Mucosa of descending colon (tissue), 3 donors: Measurements from ENCODE around the gene JSRP1. TPM values are rescaled to one million over a fixed set of nuclear protein-coding genes. Genes with fewer than 3 reads are reported as not detected.

Experiments used
- ATAC-seq: fragments of 200-7000 bp; cut with Tn5 transposase; one replicate; pipeline ENCODE4 v1.9.1; 2020; ENCODE audit warnings: mild to moderate bottlenecking, moderate library complexity
- DNase-seq, 3 donors: peaks; one replicate each; pipeline ENCODE4 v3.0.0-alpha.2; 2020
- H3K36me3 ChIP-seq: fragments of 200-600 bp; one replicate; pipeline ENCODE4 v1.8.0; 2021; ENCODE audit warnings: low read depth, mild to moderate bottlenecking
- H3K4me1 ChIP-seq: fragments of 200-600 bp; one replicate; pipeline ENCODE4 v1.8.0; 2021; ENCODE audit warnings: low read depth, mild to moderate bottlenecking
- H3K4me3 ChIP-seq: fragments of 200-600 bp; one replicate; pipeline ENCODE4 v1.8.0; 2021; ENCODE audit warnings: mild to moderate bottlenecking
- H3K9me3 ChIP-seq: fragments of 200-600 bp; one replicate; pipeline ENCODE4 v1.8.0; 2021; ENCODE audit warnings: mild to moderate bottlenecking
- intact Hi-C, 2 donors: fragments of 100-400 bp; cut with DNase I in 1 of 2; cut with micrococcal nuclease in 1 of 2; formaldehyde crosslinking; loops; one replicate each; pipeline versions ENCODE4 v1.11.0 to v1.11.1; 2022; cut with DNase I, micrococcal nuclease
- total RNA-seq, 3 donors: library from RNA; stranded (reverse); fragmentation: NEBNext Ultra II Directional in 2 of 3; extraction: Animal tissue kit (Norgen Biotek cat#: 25700) in 2 of 3; gene quantifications; one replicate each; pipeline versions ENCODE4 v1.2.1 to v1.2.4, GENCODE V29; 2021 to 2023
- TF ChIP-seq, protein P1 (sequence below): fragments of 200-600 bp; IDR thresholded peaks from one replicate; pipeline ENCODE4 v1.8.0; 2022; ENCODE audit warnings: antibody characterized with exemption, mild to moderate bottlenecking
- donor health status: DM: no; HTN: no; CAD: no; lungs with moderate emphysema.
- donor health status: DM: no; HTN: no; CAD: no.
- donor health status: DM: no; HTN: yes; CAD: no.

The JSRP1 gene
- total RNA-seq, 3 donors from 2014 or later = 0.38 to 2.4 (median 0.87) TPM

DNA sequence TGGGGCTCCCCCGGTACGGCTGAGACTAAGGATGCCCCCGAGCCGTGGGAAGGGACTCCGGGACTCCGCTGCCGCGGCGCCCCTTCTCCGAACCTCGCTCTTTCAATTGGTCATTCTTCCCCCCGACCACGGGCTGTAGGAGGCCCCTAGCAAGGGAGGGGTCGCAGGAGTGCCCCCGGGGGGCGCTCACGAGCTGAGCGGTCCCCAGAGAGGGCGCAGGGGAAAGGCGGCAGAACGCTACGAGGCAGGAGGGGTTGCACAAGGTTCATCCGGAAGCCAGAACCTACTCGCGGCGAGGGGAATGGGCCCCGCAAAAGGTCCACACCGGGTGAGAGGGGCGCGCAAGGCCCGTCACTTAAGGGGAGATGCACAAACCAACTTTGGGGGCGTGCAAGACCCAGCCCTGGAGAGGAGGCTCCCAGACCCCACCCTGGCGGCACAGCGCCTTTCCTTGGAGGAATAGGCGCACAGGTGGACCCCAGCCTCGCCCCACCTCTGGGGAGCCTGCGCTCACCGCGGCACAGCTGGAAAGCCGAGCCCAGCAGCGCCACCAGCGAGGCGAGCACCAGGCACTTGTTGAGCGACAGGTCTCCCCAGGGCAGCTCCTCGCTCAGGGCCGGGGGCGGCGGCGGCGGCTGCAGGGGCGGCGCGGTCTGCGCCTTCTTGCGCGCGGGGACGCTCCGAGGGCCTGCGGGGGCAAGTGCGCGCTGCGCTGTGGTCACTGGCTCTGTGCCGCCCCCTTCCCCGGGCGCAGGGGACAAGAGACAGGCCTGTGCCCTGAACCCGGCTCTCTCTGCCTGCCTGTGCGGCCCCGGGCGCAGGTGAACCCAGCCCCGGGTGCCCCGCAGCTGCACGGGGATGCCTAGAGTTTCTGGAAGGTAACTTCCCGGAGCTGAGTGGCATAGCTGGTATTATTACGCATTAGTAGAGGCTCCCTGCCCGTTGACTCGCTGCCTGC is 2.8 kb downstream of the JSRP1 start:
- ATAC-seq = peak; percentile 12
- H3K4me3 ChIP-seq = no peak overlapping the region
- intact Hi-C loops = no loop called here
- TF ChIP-seq, protein P1, sequence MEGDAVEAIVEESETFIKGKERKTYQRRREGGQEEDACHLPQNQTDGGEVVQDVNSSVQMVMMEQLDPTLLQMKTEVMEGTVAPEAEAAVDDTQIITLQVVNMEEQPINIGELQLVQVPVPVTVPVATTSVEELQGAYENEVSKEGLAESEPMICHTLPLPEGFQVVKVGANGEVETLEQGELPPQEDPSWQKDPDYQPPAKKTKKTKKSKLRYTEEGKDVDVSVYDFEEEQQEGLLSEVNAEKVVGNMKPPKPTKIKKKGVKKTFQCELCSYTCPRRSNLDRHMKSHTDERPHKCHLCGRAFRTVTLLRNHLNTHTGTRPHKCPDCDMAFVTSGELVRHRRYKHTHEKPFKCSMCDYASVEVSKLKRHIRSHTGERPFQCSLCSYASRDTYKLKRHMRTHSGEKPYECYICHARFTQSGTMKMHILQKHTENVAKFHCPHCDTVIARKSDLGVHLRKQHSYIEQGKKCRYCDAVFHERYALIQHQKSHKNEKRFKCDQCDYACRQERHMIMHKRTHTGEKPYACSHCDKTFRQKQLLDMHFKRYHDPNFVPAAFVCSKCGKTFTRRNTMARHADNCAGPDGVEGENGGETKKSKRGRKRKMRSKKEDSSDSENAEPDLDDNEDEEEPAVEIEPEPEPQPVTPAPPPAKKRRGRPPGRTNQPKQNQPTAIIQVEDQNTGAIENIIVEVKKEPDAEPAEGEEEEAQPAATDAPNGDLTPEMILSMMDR = no peak
- H3K36me3 ChIP-seq = no peaks in the 10 kb centered on the region
- peaks cover 33% of the 10 kb centered on the region for H3K4me1 ChIP-seq
- no peaks in the 10 kb centered on the region for H3K9me3 ChIP-seq
- DNase-seq = peak in 1 of 3 donors; percentile 63

DNA sequence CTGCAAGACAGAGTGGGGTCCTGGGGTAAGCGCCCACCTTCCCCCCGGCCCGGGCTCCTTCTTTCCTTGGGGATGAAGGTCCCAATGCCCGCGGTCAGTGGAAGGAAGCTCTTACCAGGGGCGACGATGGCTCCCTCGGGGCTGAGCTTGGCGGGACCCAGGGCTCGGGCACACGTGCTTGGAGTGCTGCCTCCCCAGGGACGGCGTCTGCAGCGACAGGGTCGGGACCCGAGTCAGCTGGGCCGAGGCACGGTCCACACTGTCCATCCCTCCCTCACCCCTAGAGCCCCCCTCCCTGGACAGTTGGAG is 3.5 kb downstream of the JSRP1 start:
- TF ChIP-seq, protein P1 = no peak
- no peak overlapping the region for H3K4me3 ChIP-seq
- intact Hi-C loops = no loop called here
- H3K36me3 ChIP-seq = no peaks in the 10 kb centered on the region
- peaks cover 33% of the 10 kb centered on the region for H3K4me1 ChIP-seq
- ATAC-seq = no peak
- no peaks in the 10 kb centered on the region for H3K9me3 ChIP-seq
- DNase-seq = no peak

DNA sequence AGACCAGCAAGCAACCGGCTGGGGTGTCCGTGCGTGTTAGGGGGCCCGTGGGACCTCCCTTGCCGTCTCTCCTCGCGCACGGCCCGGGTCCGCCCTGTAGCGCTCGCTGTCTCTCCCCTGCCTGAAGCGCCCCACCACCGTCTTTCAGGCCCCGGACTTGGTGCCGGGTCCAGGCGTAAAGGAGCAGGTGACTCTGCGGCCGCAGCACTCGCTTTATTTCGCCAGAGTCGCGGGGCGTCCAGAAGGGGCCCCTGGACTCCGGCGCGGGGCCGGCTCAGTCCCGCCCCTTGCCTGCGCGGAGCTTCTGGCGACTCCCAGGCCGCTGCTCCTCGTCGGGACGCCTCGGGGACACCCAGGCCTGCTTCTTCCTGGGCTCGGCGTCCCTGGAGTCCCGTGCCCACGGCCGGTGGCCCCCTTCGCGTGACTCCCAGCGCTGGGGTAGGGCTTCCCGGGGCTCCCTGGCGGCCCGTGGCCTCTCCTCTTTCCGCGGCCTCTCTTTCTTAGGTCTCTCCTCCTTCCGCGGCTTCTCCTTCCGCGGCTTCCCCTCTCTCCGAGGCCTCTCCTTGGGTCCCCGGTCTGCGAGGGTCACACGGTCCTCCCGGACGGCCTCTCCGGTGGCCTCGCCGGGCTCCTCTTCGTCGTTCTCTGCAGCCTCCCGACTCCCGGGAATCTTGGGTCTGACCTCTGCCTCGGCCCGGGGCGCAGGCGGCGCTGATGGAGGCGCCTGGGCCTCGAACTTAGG is 4.0 kb downstream of the JSRP1 start:
- intact Hi-C loops = no loop called here
- H3K9me3 ChIP-seq = no peaks in the 10 kb centered on the region
- no peak overlapping the region for H3K4me3 ChIP-seq
- TF ChIP-seq, protein P1 = no peak
- H3K36me3 ChIP-seq = peaks cover under 1% of the 10 kb centered on the region
- no peak for DNase-seq
- no peak for ATAC-seq
- peaks cover 33% of the 10 kb centered on the region for H3K4me1 ChIP-seq

DNA sequence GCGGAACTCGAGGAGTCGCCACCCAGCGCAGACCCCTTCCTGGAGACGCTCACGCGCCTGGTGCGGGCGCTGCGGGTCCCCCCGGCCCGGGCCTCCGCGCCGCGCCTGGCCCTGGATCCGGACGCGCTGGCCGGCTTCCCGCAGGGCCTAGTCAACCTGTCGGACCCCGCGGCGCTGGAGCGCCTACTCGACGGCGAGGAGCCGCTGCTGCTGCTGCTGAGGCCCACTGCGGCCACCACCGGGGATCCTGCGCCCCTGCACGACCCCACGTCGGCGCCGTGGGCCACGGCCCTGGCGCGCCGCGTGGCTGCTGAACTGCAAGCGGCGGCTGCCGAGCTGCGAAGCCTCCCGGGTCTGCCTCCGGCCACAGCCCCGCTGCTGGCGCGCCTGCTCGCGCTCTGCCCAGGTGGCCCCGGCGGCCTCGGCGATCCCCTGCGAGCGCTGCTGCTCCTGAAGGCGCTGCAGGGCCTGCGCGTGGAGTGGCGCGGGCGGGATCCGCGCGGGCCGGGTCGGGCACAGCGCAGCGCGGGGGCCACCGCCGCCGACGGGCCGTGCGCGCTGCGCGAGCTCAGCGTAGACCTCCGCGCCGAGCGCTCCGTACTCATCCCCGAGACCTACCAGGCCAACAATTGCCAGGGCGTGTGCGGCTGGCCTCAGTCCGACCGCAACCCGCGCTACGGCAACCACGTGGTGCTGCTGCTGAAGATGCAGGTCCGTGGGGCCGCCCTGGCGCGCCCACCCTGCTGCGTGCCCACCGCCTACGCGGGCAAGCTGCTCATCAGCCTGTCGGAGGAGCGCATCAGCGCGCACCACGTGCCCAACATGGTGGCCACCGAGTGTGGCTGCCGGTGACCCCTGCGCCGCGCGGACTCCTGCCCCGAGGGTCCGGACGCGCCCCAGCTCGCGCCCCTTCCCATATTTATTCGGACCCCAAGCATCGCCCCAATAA is 4.8 kb downstream of the JSRP1 start:
- TF ChIP-seq, protein P1 = no peak
- Histone ChIP-seq H3K4me1 (peaks cover 33% of the 10 kb centered on the region), H3K9me3 (no peaks in the 10 kb centered on the region), H3K36me3 (peaks cover 6% of the 10 kb centered on the region), H3K4me3 (no peak overlapping the region)
- ATAC-seq (peak; percentile 10), DNase-seq (no peak)
- intact Hi-C loops = no loop called here

DNA sequence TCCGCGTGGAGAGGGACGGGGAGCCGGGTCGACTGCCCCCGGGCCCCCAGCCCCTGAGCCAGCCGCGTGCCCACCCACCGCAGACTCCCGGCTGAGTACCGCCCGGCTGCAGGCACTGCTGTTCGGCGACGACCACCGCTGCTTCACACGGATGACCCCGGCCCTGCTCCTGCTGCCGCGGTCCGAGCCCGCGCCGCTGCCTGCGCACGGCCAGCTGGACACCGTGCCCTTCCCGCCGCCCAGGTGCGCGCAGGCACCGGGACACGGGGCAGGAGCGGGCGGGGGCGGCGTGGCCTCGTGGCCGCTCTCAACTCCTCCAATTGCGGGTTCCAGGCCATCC is 5.5 kb downstream of the JSRP1 start:
- TF ChIP-seq, protein P1 = no peak
- H3K36me3 ChIP-seq = peaks cover 6% of the 10 kb centered on the region
- ATAC-seq = peak; percentile 7
- peaks cover 33% of the 10 kb centered on the region for H3K4me1 ChIP-seq
- intact Hi-C loops = no loop called here
- no peak overlapping the region for H3K4me3 ChIP-seq
- H3K9me3 ChIP-seq = no peaks in the 10 kb centered on the region
- no peak for DNase-seq
